CD4-positive, CD25-positive, alpha-beta regulatory T cell (primary cell): ENCODE data around the gene RCSD1. TPM values are rescaled to one million over a fixed set of nuclear protein-coding genes. Genes with fewer than 3 reads are reported as not detected.

Experiments
- ATAC-seq, 2 donors: fragments of 150-1000 bp; cut with Tn5 transposase; one replicate each; pipeline ENCODE4 v1.10.0; 2021; ENCODE audit warnings: low read depth in 2 of 2, moderate number of reproducible peaks in 2 of 2, moderate library complexity in 1 of 2
- DNase-seq, 3 donors: peaks; one replicate each; pipeline versions ENCODE4 v3.0.0 to v3.0.0-alpha.2; 2012 to 2022; ENCODE audit warnings: mixed read lengths in 1 of 3
- H3K27ac ChIP-seq: one replicate; pipeline ENCODE4 v1.7.0; 2013; ENCODE audit warnings: mild to moderate bottlenecking, low read length; ENCODE audit not compliant: insufficient read depth, poor library complexity, severe bottlenecking
- H3K27me3 ChIP-seq: one replicate; pipeline ENCODE4 v1.7.0; 2013; ENCODE audit warnings: low read length; ENCODE audit not compliant: control insufficient read depth, insufficient read depth
- H3K36me3 ChIP-seq: one replicate; pipeline ENCODE4 v1.7.0; 2013; ENCODE audit warnings: mild to moderate bottlenecking, low read length, moderate library complexity; ENCODE audit not compliant: control insufficient read depth, insufficient read depth
- H3K4me1 ChIP-seq: 2 replicates; pipeline ENCODE4 v1.7.0; 2013; ENCODE audit warnings: mild to moderate bottlenecking, low read length; ENCODE audit not compliant: insufficient read depth, control insufficient read depth, poor library complexity, severe bottlenecking
- H3K4me3 ChIP-seq: one replicate; pipeline ENCODE4 v1.7.0; 2013; ENCODE audit warnings: low read depth, mild to moderate bottlenecking, low read length, moderate library complexity
- H3K9me3 ChIP-seq, 2 experiments: 1 replicate in 1 of 2; 2 replicates in 1 of 2; pipeline ENCODE4 v1.7.0; 2013; ENCODE audit warnings: low read length in 2 of 2, mild to moderate bottlenecking in 1 of 2, moderate library complexity in 1 of 2; ENCODE audit not compliant: control insufficient read depth in 2 of 2
- H3K27ac Mint-ChIP-seq, 3 donors: one replicate each; pipeline ENCODE4 v1.8.0; 2020 to 2022; ENCODE audit warnings: mild to moderate bottlenecking in 3 of 3, mixed read lengths in 3 of 3, moderate library complexity in 2 of 3
- H3K27me3 Mint-ChIP-seq: one replicate; pipeline ENCODE4 v1.8.0; 2022; ENCODE audit warnings: mild to moderate bottlenecking, mixed read lengths
- H3K36me3 Mint-ChIP-seq: one replicate; pipeline ENCODE4 v1.8.0; 2020; ENCODE audit warnings: mixed read lengths
- H3K4me1 Mint-ChIP-seq, 4 donors: one replicate each; pipeline ENCODE4 v1.8.0; 2020 to 2022; ENCODE audit warnings: mixed read lengths in 4 of 4, mild to moderate bottlenecking in 1 of 4
- H3K4me3 Mint-ChIP-seq, 4 donors: one replicate each; pipeline ENCODE4 v1.8.0; 2020 to 2022; ENCODE audit warnings: mild to moderate bottlenecking in 4 of 4, mixed read lengths in 4 of 4, moderate library complexity in 3 of 4
- H3K9me3 Mint-ChIP-seq, 7 donors: one replicate each; pipeline ENCODE4 v1.8.0; 2020 to 2022; ENCODE audit warnings: mixed read lengths in 7 of 7, mild to moderate bottlenecking in 3 of 7, moderate library complexity in 2 of 7
- polyA plus RNA-seq, 4 donors: library from polyadenylated mRNA; unstranded; fragments of 300-500 nt; fragmentation: Illumina TruSeq; gene quantifications; one replicate each; pipeline ENCODE4 v1.2.3, GENCODE V29; 2021
- total RNA-seq: library from RNA; stranded (reverse); gene quantifications from one replicate; pipeline ENCODE4 v1.2.3, GENCODE V29; 2022

The RCSD1 gene
- total and polyA plus RNA-seq, 5 donors from 2014 or later: 174 to 251 (median 226) TPM

GRCh38 chr1:167651161-167651693 is 21.2 kb downstream of the RCSD1 start:
- Mint-ChIP-seq H3K27ac (peak overlapping the region; percentile 76 to 92 (median 88)), H3K4me3 (peak overlapping the region; percentile 72 to 84 (median 78)), H3K27me3 (no peaks in the 10 kb centered on the region), H3K9me3 (no peaks in the 10 kb centered on the region), H3K4me1 (peaks cover 41 to 93% (median 74%) of the 10 kb centered on the region in 4 donors), H3K36me3 (peaks cover 34% of the 10 kb centered on the region)
- Histone ChIP-seq H3K4me1 (peaks cover 98% of the 10 kb centered on the region), H3K4me3 (peak overlapping the region; percentile 55), H3K36me3 (peaks cover 55% of the 10 kb centered on the region), H3K27ac (peak overlapping the region; percentile 66), H3K9me3 (no peaks in the 10 kb centered on the region), H3K27me3 (no peaks in the 10 kb centered on the region)
- ATAC-seq: peak; percentile 47 to 57
- DNase-seq: peak in 1 of 3 donors; percentile 33

DNA sequence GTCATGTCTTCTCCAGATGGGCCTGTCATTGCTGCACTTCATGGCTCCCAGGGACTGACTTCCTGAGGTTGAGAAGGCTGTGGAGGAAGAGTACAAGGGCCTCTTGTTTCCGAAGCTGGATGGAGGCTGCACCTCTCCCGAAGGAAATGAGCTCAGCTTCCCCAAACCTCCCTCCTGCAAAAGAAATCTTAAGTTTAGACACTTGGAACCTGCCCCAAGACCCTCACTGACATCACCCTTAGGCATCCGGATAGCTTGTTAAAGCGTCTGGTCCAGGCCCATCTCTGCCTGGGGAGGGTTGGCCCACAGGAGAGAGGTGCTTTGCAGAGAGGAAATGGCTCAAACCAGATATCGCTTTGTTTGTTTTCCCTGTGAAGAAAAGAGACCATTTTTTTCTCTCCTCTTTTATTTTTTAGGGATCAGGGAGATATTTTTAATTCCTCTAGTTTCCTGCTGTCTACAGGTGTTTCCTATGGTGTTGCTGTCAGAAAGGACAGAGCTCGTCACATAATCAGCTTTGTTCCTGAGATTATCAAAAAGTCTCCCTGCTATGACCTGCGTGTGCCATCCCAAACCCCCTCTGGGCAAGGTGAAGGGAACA is 25.0 kb downstream of the RCSD1 start:
- Mint-ChIP-seq H3K27ac (peak overlapping the region; percentile 2 to 88 (median 87)), H3K36me3 (peaks cover 23% of the 10 kb centered on the region), H3K4me1 (peaks cover 40 to 98% (median 78%) of the 10 kb centered on the region in 4 donors), H3K27me3 (no peaks in the 10 kb centered on the region), H3K4me3 (peak overlapping the region in 3 of 4 donors; percentile 35 to 64 (median 44)), H3K9me3 (no peaks in the 10 kb centered on the region)
- Histone ChIP-seq H3K9me3 (no peaks in the 10 kb centered on the region), H3K4me3 (peak overlapping the region; percentile 28), H3K27ac (peak overlapping the region; percentile 47), H3K36me3 (peaks cover 66% of the 10 kb centered on the region), H3K4me1 (peaks cover 98% of the 10 kb centered on the region), H3K27me3 (no peaks in the 10 kb centered on the region)
- no peak for DNase-seq
- ATAC-seq: no peak

GRCh38 chr1:167656657-167657056 is 26.6 kb downstream of the RCSD1 start:
- Mint-ChIP-seq H3K36me3 (peaks cover 14% of the 10 kb centered on the region), H3K27me3 (no peaks in the 10 kb centered on the region), H3K27ac (peak overlapping the region in 2 of 3 donors; percentile 76 to 89), H3K4me1 (peaks cover 50 to 98% (median 75%) of the 10 kb centered on the region in 4 donors), H3K4me3 (peak overlapping the region in 3 of 4 donors; percentile 16 to 64 (median 51)), H3K9me3 (no peaks in the 10 kb centered on the region)
- DNase-seq (no peak), ATAC-seq (no peak)
- Histone ChIP-seq H3K36me3 (peaks cover 59% of the 10 kb centered on the region), H3K27ac (peak overlapping the region; percentile 47), H3K4me3 (no peak overlapping the region), H3K27me3 (no peaks in the 10 kb centered on the region), H3K9me3 (no peaks in the 10 kb centered on the region), H3K4me1 (peaks cover 90% of the 10 kb centered on the region)

DNA sequence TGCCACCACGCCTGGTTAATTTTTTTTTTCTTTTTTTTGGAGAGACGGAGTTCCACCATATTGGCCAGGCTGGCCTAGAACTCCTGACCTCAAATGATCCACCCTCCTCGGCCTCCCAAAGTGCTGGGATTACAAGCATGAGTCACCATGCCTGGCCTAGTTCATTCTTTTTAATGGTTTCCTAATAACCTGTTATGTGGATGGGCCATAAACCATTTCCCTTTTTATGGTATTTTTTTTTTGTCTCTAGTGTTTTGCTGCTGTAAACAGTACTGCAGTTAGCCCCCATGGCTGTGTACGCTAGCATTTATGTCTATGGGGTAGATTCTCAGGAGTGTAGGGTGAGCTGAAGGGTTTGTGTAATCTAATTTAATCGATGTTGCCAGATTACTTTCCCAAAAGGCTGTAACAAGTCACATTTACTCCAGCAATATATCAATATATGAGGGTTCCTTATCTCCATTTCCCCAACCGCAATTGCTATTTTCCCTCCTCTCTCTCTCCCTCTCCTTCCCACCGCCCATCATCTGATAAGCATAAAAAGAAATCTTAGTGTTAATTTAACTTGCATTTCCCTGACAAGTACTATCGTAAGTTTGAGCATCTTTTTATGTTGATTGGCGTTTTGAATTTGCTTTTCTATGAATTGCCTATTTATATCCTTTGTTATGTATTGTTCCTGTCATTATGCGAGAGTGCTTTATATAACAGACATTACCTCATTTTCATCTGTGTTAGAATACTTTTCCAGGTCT is 28.7 kb downstream of the RCSD1 start:
- H3K9me3 Mint-ChIP-seq: no peaks in the 10 kb centered on the region
- Histone ChIP-seq H3K4me3 (peak overlapping the region; percentile 39), H3K27me3 (no peaks in the 10 kb centered on the region), H3K4me1 (peaks cover 90% of the 10 kb centered on the region), H3K36me3 (peaks cover 63% of the 10 kb centered on the region), H3K27ac (peak overlapping the region; percentile 55), H3K9me3 (no peaks in the 10 kb centered on the region)
- H3K4me1 Mint-ChIP-seq: peaks cover 52 to 99% (median 76%) of the 10 kb centered on the region in 4 donors
- peaks cover 26% of the 10 kb centered on the region for H3K36me3 Mint-ChIP-seq
- ATAC-seq (no peak), DNase-seq (no peak)
- H3K4me3 Mint-ChIP-seq: peak overlapping the region in 3 of 4 donors; percentile 26 to 66 (median 56)
- peak overlapping the region; percentile 80 to 89 (median 88) for H3K27ac Mint-ChIP-seq
- no peaks in the 10 kb centered on the region for H3K27me3 Mint-ChIP-seq

GRCh38 chr1:167659450-167659849 is 29.4 kb downstream of the RCSD1 start:
- Mint-ChIP-seq H3K4me1 (peaks cover 45 to 98% (median 74%) of the 10 kb centered on the region in 4 donors), H3K27me3 (no peaks in the 10 kb centered on the region), H3K36me3 (peaks cover 22% of the 10 kb centered on the region)

GRCh38 chr1:167659881-167660280 is 29.8 kb downstream of the RCSD1 start:
- H3K27me3 ChIP-seq: no peaks in the 10 kb centered on the region
- Mint-ChIP-seq H3K27ac (peak overlapping the region; percentile 2 to 89 (median 79)), H3K4me1 (peaks cover 43 to 98% (median 71%) of the 10 kb centered on the region in 4 donors), H3K36me3 (peaks cover 21% of the 10 kb centered on the region), H3K4me3 (peak overlapping the region in 3 of 4 donors; percentile 1 to 56 (median 23)), H3K27me3 (no peaks in the 10 kb centered on the region), H3K9me3 (no peaks in the 10 kb centered on the region)
- H3K9me3 ChIP-seq: no peaks in the 10 kb centered on the region
- DNase-seq (no peak), ATAC-seq (no peak)
- H3K27ac ChIP-seq: peak overlapping the region; percentile 55
- peaks cover 84% of the 10 kb centered on the region for H3K4me1 ChIP-seq
- peak overlapping the region; percentile 22 for H3K4me3 ChIP-seq
- H3K36me3 ChIP-seq: peaks cover 63% of the 10 kb centered on the region

More at GRCh38 chr1:167659450-167659849, 29.4 kb downstream of the RCSD1 start:
- Histone ChIP-seq H3K27me3 (no peaks in the 10 kb centered on the region), H3K9me3 (no peaks in the 10 kb centered on the region), H3K36me3 (peaks cover 65% of the 10 kb centered on the region), H3K4me3 (peak overlapping the region; percentile 39), H3K4me1 (peaks cover 88% of the 10 kb centered on the region), H3K27ac (peak overlapping the region; percentile 55)
- ATAC-seq (no peak), DNase-seq (no peak)
- Mint-ChIP-seq H3K4me3 (peak overlapping the region in 3 of 4 donors; percentile 1 to 56 (median 26)), H3K27ac (peak overlapping the region; percentile 58 to 89 (median 79)), H3K9me3 (no peaks in the 10 kb centered on the region)

GRCh38 chr1:167661527-167662426 is 31.7 kb downstream of the RCSD1 start:
- Mint-ChIP-seq H3K36me3 (peaks cover 25% of the 10 kb centered on the region), H3K27ac (peak overlapping the region; percentile 29 to 89 (median 84)), H3K4me3 (peak overlapping the region in 2 of 4 donors; percentile 22 to 63), H3K4me1 (peaks cover 44 to 96% (median 74%) of the 10 kb centered on the region in 4 donors), H3K27me3 (no peaks in the 10 kb centered on the region), H3K9me3 (no peaks in the 10 kb centered on the region)
- H3K4me1 ChIP-seq: peaks cover 78% of the 10 kb centered on the region
- H3K36me3 ChIP-seq: peaks cover 63% of the 10 kb centered on the region
- H3K9me3 ChIP-seq: no peaks in the 10 kb centered on the region
- DNase-seq (no peak), ATAC-seq (no peak)
- H3K27ac ChIP-seq: peak overlapping the region; percentile 35
- no peak overlapping the region for H3K4me3 ChIP-seq
- no peaks in the 10 kb centered on the region for H3K27me3 ChIP-seq
